GM18907 (cell line): ENCODE measurements around the gene ENOX1.
"Not testable (repeated sequence)": the region's sequence is repeated elsewhere in the genome, so short reads cannot be mapped to it uniquely, and the experiment has no call there.

ENCODE experiments used
- ATAC-seq: cut with Tn5 transposase; IDR thresholded peaks from one replicate; pipeline ENCODE4 v1.9.1; 2021; ENCODE audit warnings: mild to moderate bottlenecking, moderate library complexity; ENCODE audit not compliant: unreplicated experiment

The ENOX1 gene

GRCh38 chr13:43363156-43363953 is 423.4 kb downstream of the ENOX1 start:
- ATAC-seq, result no peak

- no peak for ATAC-seq
These were observed 424.2 kb downstream of the ENOX1 start for GRCh38 chr13:43362556-43362955.

- no peak for ATAC-seq
These were observed 425.7 kb downstream of the ENOX1 start for GRCh38 chr13:43360892-43361610.

GRCh38 chr13:43360171-43360570 is 426.6 kb downstream of the ENOX1 start:
- no peak for ATAC-seq

- no peak for ATAC-seq
These were observed 427.2 kb downstream of the ENOX1 start for GRCh38 chr13:43359536-43359935.

GRCh38 chr13:43357564-43357963 is 429.2 kb downstream of the ENOX1 start:
- no peak for ATAC-seq

GRCh38 chr13:43356567-43356966 is 430.2 kb downstream of the ENOX1 start:
- no peak for ATAC-seq

- no peak for ATAC-seq
These were observed 431.0 kb downstream of the ENOX1 start for GRCh38 chr13:43355774-43356173.

- ATAC-seq, result no peak
These were observed 432.4 kb downstream of the ENOX1 start for GRCh38 chr13:43354153-43354945.

- no peak for ATAC-seq
These were observed 433.1 kb downstream of the ENOX1 start for GRCh38 chr13:43353631-43354030.

- ATAC-seq, result not testable (repeated sequence)
These were observed 435.2 kb downstream of the ENOX1 start for GRCh38 chr13:43351612-43352011.

GRCh38 chr13:43348397-43348796 is 438.4 kb downstream of the ENOX1 start:
- ATAC-seq, result no peak

GRCh38 chr13:43347877-43348276 is 438.9 kb downstream of the ENOX1 start:
- no peak for ATAC-seq

GRCh38 chr13:43346427-43346826 is 440.3 kb downstream of the ENOX1 start:
- ATAC-seq, result no peak

- no peak for ATAC-seq
These were observed 443.1 kb downstream of the ENOX1 start for GRCh38 chr13:43343645-43344044.

- ATAC-seq, result no peak
These were observed 446.8 kb downstream of the ENOX1 start for GRCh38 chr13:43339805-43340550.

- no peak for ATAC-seq
These were observed 447.5 kb downstream of the ENOX1 start for GRCh38 chr13:43339145-43339804.

GRCh38 chr13:43335764-43336163 is 451.0 kb downstream of the ENOX1 start:
- no peak for ATAC-seq

- no peak for ATAC-seq
These were observed 453.6 kb downstream of the ENOX1 start for GRCh38 chr13:43333176-43333575.

GRCh38 chr13:43331672-43332071 is 455.1 kb downstream of the ENOX1 start:
- ATAC-seq, result no peak
